Smooth muscle cell (in vitro differentiated cells): ENCODE data around the gene DCAF11. TPM values are rescaled to one million over a fixed set of nuclear protein-coding genes. Genes with fewer than 3 reads are reported as not detected.
A peak's percentile ranks its signal among the peaks of the same experiment; 100 is the strongest.

ENCODE experiments used
- DNase-seq: peaks from one replicate; lab custom pipeline; 2025; ENCODE audit not compliant: unreplicated experiment; lab: John Stamatoyannopoulos, UW
- H2AFZ ChIP-seq: fragments of 200-600 bp; sonication (generic); 2 replicates; pipeline ENCODE4 v1.6.0; 2016; ENCODE audit warnings: antibody characterized with exemption, low read depth, mild to moderate bottlenecking
- H3F3A ChIP-seq: fragments of 200-600 bp; sonication (generic); 2 replicates; pipeline ENCODE4 v1.6.0; 2017; ENCODE audit warnings: antibody characterized with exemption, low read depth
- H3K27ac ChIP-seq: fragments of 200-600 bp; sonication (generic); 2 replicates; pipeline ENCODE4 v1.5.1; 2016; ENCODE audit warnings: low read depth, mild to moderate bottlenecking
- H3K27me3 ChIP-seq: fragments of 200-600 bp; sonication (generic); 2 replicates; pipeline ENCODE4 v1.6.1; 2016; ENCODE audit warnings: low read depth, mild to moderate bottlenecking
- H3K36me3 ChIP-seq: fragments of 200-600 bp; sonication (generic); 2 replicates; pipeline ENCODE4 v1.5.1; 2016; ENCODE audit warnings: low read depth
- H3K4me1 ChIP-seq: fragments of 200-600 bp; sonication (generic); 2 replicates; pipeline ENCODE4 v1.5.1; 2016; ENCODE audit warnings: low read depth
- H3K4me2 ChIP-seq: fragments of 200-600 bp; sonication (generic); 2 replicates; pipeline ENCODE4 v1.6.0; 2016; ENCODE audit warnings: mild to moderate bottlenecking
- H3K4me3 ChIP-seq: fragments of 200-600 bp; sonication (generic); 2 replicates; pipeline ENCODE4 v1.5.1; 2016; ENCODE audit warnings: mild to moderate bottlenecking
- H3K79me2 ChIP-seq: fragments of 200-600 bp; sonication (generic); 2 replicates; pipeline ENCODE4 v1.6.0; 2016; ENCODE audit warnings: low read depth, mild to moderate bottlenecking
- H3K9ac ChIP-seq: fragments of 200-600 bp; sonication (generic); 2 replicates; pipeline ENCODE4 v1.6.0; 2016; ENCODE audit warnings: low read depth
- H3K9me3 ChIP-seq: fragments of 200-600 bp; sonication (generic); replicated peaks from 2 replicates; pipeline ENCODE4 v1.5.1; 2016; ENCODE audit warnings: low read depth
- H4K20me1 ChIP-seq: fragments of 200-600 bp; sonication (generic); 2 replicates; pipeline ENCODE4 v1.6.0; 2016; ENCODE audit warnings: low read depth
- CTCF ChIP-seq: fragments of 200-600 bp; sonication (generic); IDR thresholded peaks from 2 replicates; pipeline ENCODE4 v1.5.1; 2017; ENCODE audit warnings: borderline replicate concordance, mild to moderate bottlenecking, antibody characterized with exemption; ENCODE audit not compliant: insufficient read depth, poor library complexity, severe bottlenecking
- WGBS: methylation state at CpG from one replicate; pipeline ENCODE4 v1.1.7; 2016; ENCODE audit warnings: low lambda C conversion rate; 5-methylcytosine and 5-hydroxymethylcytosine counted together
- polyA plus RNA-seq: library from polyadenylated mRNA; unstranded; fragments of >200 nt; fragmentation: Nextera tagmentation; extraction: Ambion mirVana; gene quantifications from 2 replicates; pipeline ENCODE4 v1.2.1, GENCODE V29; 2016
- total RNA-seq: library from RNA; depleted of rRNA; stranded (reverse); fragments of >200 nt; gene quantifications from 2 replicates; pipeline ENCODE4 v1.2.3, GENCODE V29; 2014

The DCAF11 gene
- total and polyA plus RNA-seq, 2 experiments from 2014 or later = 39.3 to 43.6 TPM

- H3K9ac ChIP-seq = peak within 1 kb of the TSS; percentile 46
- H2AFZ ChIP-seq = peak within 1 kb of the TSS; percentile 25
- peak within 1 kb of the TSS; percentile 92 for H3K4me2 ChIP-seq
- H3K4me1 ChIP-seq = peaks cover 21% of the 10 kb centered on the region
- H3F3A ChIP-seq = peaks cover 16% of the 10 kb centered on the region
- peak within 1 kb of the TSS; percentile 66 for H3K4me3 ChIP-seq
- TF ChIP-seq CTCF = peak; percentile 13
- under 1% methylated on average over 65 of the region's 65 CpGs for WGBS
- peak within 1 kb of the TSS; percentile 50 for H3K27ac ChIP-seq
- peaks cover 8% of the 10 kb centered on the region for H4K20me1 ChIP-seq
- H3K27me3 ChIP-seq = no peaks in the 10 kb centered on the region
- peaks cover 27% of the 10 kb centered on the region for H3K79me2 ChIP-seq
- no peaks in the 10 kb centered on the region for H3K36me3 ChIP-seq
- DNase-seq = peak; percentile 94
- no peaks in the 10 kb centered on the region for H3K9me3 ChIP-seq
Measured at GRCh38 chr14:24141097-24141880, 26.7 kb downstream of the DCAF11 start, which contains the start of gene EMC9. EMC9 (minus strand) TSS chr14:24141591; CDS start chr14:24141304, 287 bp downstream.

- WGBS = 43% methylated on average over 2 of the region's 2 CpGs
- peaks cover 16% of the 10 kb centered on the region for H3F3A ChIP-seq
- H3K9me3 ChIP-seq = no peaks in the 10 kb centered on the region
- H3K36me3 ChIP-seq = no peaks in the 10 kb centered on the region
- peaks cover 16% of the 10 kb centered on the region for H4K20me1 ChIP-seq
- H2AFZ ChIP-seq = no peak overlapping the region
- H3K9ac ChIP-seq = no peak overlapping the region
- no peaks in the 10 kb centered on the region for H3K27me3 ChIP-seq
- H3K4me3 ChIP-seq = no peak overlapping the region
- H3K4me1 ChIP-seq = peaks cover 21% of the 10 kb centered on the region
- no peak overlapping the region for H3K4me2 ChIP-seq
- H3K27ac ChIP-seq = no peak overlapping the region
- H3K79me2 ChIP-seq = peaks cover 39% of the 10 kb centered on the region
- no peak for TF ChIP-seq CTCF
- DNase-seq = no peak
Measured at GRCh38 chr14:24143511-24143910, 28.9 kb downstream of the DCAF11 start.

- Histone ChIP-seq H3K79me2 (peaks cover 38% of the 10 kb centered on the region), H3K27ac (no peak overlapping the region), H3F3A (peaks cover 16% of the 10 kb centered on the region), H3K27me3 (no peaks in the 10 kb centered on the region), H3K4me2 (no peak overlapping the region), H3K4me3 (no peak overlapping the region), H2AFZ (no peak overlapping the region), H3K36me3 (no peaks in the 10 kb centered on the region), H3K9ac (no peak overlapping the region), H3K4me1 (peaks cover 23% of the 10 kb centered on the region), H4K20me1 (peaks cover 13% of the 10 kb centered on the region), H3K9me3 (no peaks in the 10 kb centered on the region)
- no peak for TF ChIP-seq CTCF
- no peak for DNase-seq
- 96% methylated on average over 1 of the region's 1 CpG for WGBS
Measured at GRCh38 chr14:24144451-24144850, 29.9 kb downstream of the DCAF11 start.
